Activated CD8-positive, alpha-beta memory T cell treated with anti-CD3 and anti-CD28 coated beads for 48 hours (primary cell): ENCODE data around the gene CCDC201.

Source experiments
- DNase-seq, 3 experiments: peaks; one replicate each; pipeline ENCODE4 v3.0.0-alpha.2; 2020; ENCODE audit warnings: low read depth in 2 of 3, low spot score in 2 of 3

CCDC201 gene

GRCh38 chr7:45873035-45873354, at the start of gene CCDC201:
Gene CCDC201, minus strand, starts transcription at chr7:45873082. Its CDS starts 75 bp downstream, at chr7:45873007.
- DNase-seq, result no peak

- DNase-seq, result no peak
These were observed 49.0 kb upstream of the CCDC201 start for GRCh38 chr7:45921699-45922519.

GRCh38 chr7:45921381-45921698, 48.5 kb upstream of the CCDC201 start:
- no peak for DNase-seq

GRCh38 chr7:45920502-45921380, 47.9 kb upstream of the CCDC201 start, which contains the start of gene IGFBP3:
Gene IGFBP3, minus strand, starts transcription at chr7:45921272. Its CDS starts 132 bp downstream, at chr7:45921140.
- DNase-seq, result no peak

- DNase-seq, result no peak
These were observed 47.1 kb upstream of the CCDC201 start for GRCh38 chr7:45919993-45920459.

- no peak for DNase-seq
These were observed 46.4 kb upstream of the CCDC201 start for GRCh38 chr7:45919231-45919784.

GRCh38 chr7:45918556-45918955, 45.7 kb upstream of the CCDC201 start:
- no peak for DNase-seq

- DNase-seq, result peak; percentile 46 to 75 (median 74)
These were observed 44.8 kb upstream of the CCDC201 start for GRCh38 chr7:45917658-45918057.

- no peak for DNase-seq
These were observed 44.2 kb upstream of the CCDC201 start for GRCh38 chr7:45917064-45917463.

GRCh38 chr7:45915606-45916005, 42.7 kb upstream of the CCDC201 start:
- no peak for DNase-seq

GRCh38 chr7:45914911-45915310, 42.0 kb upstream of the CCDC201 start:
- DNase-seq, result no peak

- DNase-seq, result no peak
These were observed 40.1 kb upstream of the CCDC201 start for GRCh38 chr7:45912972-45913371.

- no peak for DNase-seq
These were observed 38.4 kb upstream of the CCDC201 start for GRCh38 chr7:45911311-45911710.

- DNase-seq, result no peak
These were observed 38.0 kb upstream of the CCDC201 start for GRCh38 chr7:45910855-45911254.

GRCh38 chr7:45909561-45909960, 36.7 kb upstream of the CCDC201 start:
- DNase-seq, result no peak

GRCh38 chr7:45902820-45903219, 29.9 kb upstream of the CCDC201 start:
- DNase-seq, result no peak

GRCh38 chr7:45901566-45901965, 28.7 kb upstream of the CCDC201 start:
- no peak for DNase-seq

- DNase-seq, result no peak
These were observed 25.3 kb upstream of the CCDC201 start for GRCh38 chr7:45898222-45898621.

- no peak for DNase-seq
These were observed 24.3 kb upstream of the CCDC201 start for GRCh38 chr7:45897042-45897690.

GRCh38 chr7:45894665-45895062, 21.8 kb upstream of the CCDC201 start:
- no peak for DNase-seq

- no peak for DNase-seq
These were observed 21.2 kb upstream of the CCDC201 start for GRCh38 chr7:45893996-45894664.
